NAMALWA (cell line): ENCODE data around the gene PKIB.
"Not testable (repeated sequence)": the region's sequence is repeated elsewhere in the genome, so short reads cannot be mapped to it uniquely, and the experiment has no call there.

Source experiments
- DNase-seq: peaks from one replicate; pipeline ENCODE4 v3.0.0-alpha.2; 2015; ENCODE audit warnings: low spot score

The PKIB gene, protein sequence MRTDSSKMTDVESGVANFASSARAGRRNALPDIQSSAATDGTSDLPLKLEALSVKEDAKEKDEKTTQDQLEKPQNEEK

GRCh38 chr6:122609881-122610689, at the start of gene PKIB:
Gene PKIB, plus strand, starts transcription at chr6:122610405. Its CDS starts 107,390 bp downstream, at chr6:122717795.
- no peak for DNase-seq

GRCh38 chr6:122563364-122564052, 46.7 kb upstream of the PKIB start:
- DNase-seq = no peak

- no peak for DNase-seq
These were observed 46.0 kb upstream of the PKIB start for GRCh38 chr6:122564230-122564629.

DNA sequence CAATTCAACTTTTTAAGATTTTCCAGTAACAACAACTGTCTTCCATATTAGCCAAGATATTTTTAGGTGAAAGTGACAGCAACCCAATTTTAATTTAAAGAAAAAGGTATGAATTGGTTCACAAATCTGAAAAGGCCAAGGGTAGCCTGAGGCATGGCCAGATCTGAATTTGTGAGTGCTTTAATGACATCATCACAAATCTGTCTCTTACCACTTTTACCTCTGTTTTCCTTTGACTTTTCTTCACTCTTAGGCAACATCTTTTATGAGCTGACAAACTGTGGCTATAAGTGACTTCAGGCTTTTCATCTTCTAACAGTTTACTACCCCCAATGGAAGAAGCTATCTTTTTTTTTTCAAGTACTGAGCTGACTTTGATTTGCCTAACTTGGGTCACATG, 44.5 kb upstream of the PKIB start:
- no peak for DNase-seq

DNA sequence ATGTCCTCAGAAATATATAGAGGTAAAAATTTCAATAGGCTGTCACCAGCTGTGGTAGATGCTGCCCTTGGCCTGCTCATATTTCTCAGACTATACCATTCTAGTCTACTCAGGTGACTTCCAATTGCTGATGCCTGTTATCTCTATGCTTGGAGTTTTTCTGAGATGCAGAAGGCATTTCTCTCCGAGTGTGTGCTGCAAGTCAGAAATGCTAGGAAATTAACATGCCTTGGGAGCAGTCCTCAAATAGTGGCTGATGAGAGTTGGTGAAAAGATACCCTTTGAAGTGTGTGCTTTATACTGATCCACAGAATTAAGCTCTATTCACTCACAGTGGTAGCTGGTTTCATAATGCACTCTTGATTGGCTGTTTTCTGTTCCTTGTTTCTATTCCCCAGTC, 43.2 kb upstream of the PKIB start:
- no peak for DNase-seq

GRCh38 chr6:122568350-122568749, 41.9 kb upstream of the PKIB start:
- no peak for DNase-seq

- DNase-seq = no peak
These were observed 41.4 kb upstream of the PKIB start for GRCh38 chr6:122568797-122569221.

DNA sequence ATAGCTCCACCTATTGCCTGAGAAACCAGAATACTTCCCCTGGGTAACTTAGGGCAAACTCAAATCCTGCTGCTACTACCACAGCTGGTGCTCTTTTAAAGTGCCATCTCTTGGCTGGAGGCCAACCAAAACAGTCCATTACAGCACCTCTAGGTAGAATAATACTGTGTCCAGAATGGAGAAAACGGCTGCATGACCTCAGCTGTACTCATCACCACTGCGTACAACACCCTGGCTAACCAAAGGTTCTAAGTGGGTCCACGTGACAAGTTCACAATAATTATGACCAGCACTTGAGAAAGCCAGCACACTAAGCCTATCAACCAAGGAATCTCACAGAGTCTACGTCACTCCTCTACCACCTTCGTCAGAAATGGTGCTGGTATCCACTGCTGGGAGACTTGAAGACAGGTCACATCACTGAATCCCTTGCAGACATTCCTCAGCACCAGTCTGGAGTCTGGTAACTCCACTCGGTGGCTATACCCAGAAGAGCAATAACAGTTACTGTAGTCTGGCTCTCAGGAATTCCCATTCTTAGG, 40.9 kb upstream of the PKIB start:
- DNase-seq = no peak

DNA sequence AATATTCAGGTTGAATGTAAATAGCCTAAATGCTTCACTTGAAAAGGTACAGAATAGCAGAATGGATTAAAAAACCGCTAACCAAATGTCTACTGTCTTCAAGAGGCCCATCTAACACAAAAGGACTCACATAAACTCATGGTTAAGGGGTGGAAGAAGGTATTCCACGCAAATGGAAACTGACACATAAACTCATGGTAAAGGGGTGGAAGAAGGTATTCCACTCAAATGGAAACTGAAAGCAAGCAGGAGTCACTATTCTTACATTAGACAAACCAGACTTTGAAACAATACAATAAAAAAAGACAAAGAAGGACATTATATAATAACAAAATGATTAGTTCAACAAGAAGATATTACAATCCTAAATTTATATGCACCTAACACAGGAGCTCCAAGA, 38.3 kb upstream of the PKIB start:
- no peak for DNase-seq

DNA sequence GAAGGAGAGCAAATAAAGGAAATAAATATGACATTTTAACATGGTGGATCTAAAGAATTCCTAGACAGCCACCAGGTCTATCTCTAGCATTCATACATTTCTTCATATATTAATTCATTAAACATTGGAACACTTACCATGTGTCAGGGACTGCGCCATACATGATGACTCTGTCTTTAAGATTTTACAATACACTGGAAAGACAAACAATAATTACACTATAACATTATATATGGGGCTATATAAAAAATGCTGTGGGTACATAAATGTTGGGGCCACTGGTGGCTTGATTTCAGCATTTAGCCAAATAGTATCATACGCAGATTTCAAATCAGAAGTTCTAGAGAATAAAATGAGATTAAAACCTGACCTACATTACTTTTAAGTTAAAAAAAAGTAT, 33.3 kb upstream of the PKIB start:
- no peak for DNase-seq

- DNase-seq = no peak
These were observed 31.2 kb upstream of the PKIB start for GRCh38 chr6:122578961-122579360.

DNA sequence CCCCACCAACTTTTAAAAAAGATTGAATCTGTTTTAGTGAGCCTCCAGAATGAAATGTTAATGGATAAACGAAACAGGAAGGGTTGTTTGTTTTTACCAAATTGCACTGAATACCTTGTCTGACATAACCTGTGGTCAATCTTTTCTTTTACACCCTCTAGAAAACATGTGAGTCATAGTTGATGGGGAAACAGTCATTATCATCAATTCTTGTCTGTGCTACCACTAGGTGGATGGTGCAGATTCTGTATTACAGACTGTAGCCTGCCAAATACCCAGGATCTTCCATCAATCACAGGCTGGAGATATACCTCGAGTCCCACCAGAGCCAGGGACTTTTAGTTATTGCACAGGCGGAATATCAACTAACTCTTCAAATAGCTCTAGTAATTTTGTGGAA, 29.5 kb upstream of the PKIB start:
- DNase-seq = no peak

GRCh38 chr6:122589115-122589514, 21.1 kb upstream of the PKIB start:
- no peak for DNase-seq

- not testable (repeated sequence) for DNase-seq
These were observed 11.9 kb upstream of the PKIB start for GRCh38 chr6:122598295-122598694.

- no peak for DNase-seq
These were observed 5.5 kb upstream of the PKIB start for GRCh38 chr6:122604676-122605075.

DNA sequence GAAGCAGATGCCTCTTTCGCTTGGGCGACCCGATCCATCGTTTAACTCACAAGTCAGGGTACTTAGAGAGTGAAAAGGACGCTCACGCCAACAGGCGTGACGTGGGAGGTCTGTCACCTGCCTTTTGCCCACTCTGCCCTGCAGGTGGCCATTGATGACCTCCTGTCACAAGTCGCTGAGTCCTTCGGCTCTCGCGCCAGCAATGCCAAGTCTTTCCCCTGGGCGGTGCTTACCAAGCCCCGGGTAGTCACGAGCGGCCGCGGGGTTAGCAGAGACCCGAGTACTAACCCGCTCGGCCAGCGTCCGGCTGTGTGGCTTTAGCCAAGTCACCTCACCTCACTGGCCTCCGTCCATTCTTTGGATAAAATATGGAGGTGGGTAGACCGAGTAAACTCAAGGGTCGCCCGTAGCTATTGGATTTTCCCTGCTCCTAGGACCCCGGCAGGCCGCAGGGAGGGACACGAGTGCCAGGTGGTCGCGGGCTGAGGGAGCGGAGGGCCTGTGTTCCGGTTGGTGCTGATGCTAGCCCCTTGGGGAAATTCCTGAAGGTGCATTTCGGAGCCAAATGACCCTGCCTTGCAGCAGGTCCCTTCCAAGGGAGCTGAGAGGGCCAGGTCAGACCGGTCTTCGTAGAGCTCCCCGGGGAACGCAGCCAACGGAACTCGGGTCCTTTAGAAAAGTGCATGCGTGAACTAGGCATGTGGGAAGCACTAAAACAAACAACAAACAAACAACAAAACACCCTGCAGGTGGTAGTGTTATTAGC, 668 bp downstream of the PKIB start:
- DNase-seq = no peak

GRCh38 chr6:122612838-122613237, 2.6 kb downstream of the PKIB start:
- no peak for DNase-seq

DNA sequence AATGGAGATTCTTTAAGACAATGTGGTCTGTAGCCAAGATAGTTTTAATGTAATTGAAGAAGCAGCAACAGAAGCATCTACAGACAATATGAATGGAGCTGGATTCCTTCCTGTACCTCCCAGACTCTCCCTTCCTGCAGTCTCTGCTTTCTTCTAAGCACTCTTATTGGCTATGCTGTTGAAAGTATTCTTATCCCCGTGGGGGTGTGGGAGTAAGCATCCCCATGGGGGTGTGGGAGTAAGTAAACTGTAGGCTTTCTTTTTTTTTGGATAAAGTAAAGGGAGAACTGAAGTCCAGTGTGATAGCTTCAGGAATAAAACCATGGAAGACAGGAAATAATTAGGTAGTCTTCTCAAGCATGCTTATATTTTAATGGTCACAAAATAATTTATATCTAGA, 4.1 kb downstream of the PKIB start:
- DNase-seq = no peak

DNA sequence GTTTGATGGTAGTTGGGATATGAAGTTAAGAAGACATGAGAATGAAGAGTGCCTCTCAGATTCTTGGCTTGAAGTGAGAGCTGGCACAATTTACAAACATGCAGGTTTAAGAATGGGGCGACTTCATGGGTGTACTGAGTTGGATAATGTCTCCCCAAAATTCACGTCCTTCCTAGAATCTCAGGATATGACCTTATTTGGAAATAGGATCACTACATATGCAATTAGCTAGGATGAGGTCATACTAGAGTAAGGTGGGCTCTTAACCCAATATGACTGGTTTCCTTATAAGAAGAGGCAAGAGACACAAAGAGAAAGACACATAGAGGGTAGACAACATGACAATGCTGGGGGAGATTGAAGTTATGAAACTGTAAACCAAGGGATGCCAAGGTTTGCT, 5.2 kb downstream of the PKIB start:
- no peak for DNase-seq

DNA sequence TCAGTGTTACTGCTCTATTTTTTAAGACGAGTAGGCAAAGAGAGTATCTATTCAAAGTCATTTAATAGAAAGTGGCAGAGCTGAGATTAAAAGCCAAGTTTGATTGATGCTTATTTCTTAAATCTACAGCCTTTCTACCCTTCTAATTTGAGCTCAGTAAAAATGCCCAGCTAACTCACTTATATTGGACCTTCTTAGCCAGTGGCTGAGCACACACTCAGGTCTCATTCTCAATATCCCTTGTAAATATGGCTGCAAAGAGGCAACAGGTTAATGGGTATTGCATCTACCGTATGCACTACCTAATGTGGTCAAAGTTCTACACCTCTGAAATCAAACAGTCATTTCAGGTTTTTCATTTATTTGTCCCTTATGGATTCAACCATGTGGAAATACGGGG, 6.7 kb downstream of the PKIB start:
- no peak for DNase-seq

DNA sequence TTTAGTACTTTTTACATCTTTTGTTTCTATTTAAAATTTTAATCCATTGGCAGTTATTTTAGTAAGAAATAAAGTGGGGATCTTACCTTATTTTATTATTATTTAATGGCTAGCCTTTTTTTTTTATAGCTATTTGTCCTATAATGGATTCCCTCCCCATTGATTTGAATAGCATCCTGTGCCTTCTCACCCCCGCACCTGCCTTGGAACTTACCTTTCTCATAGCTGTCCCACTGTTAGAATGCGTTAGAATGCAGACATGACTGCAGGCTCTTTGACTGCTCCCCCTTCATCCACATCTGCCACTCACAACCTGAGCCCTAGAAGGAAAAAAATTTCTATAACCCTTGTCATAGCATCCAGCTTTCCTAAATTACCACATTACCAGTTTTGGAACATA, 9.1 kb downstream of the PKIB start:
- no peak for DNase-seq

- DNase-seq = no peak
These were observed 10.2 kb downstream of the PKIB start for GRCh38 chr6:122620428-122620827.
